Measurements from ENCODE around the gene FLAD1.

- no peak for TF ChIP-seq POLR2A (IDR thresholded peaks at IDR 0.05)
- TF ChIP-seq CTCF (IDR thresholded peaks at IDR 0.05): no peak
Measured at GRCh38 chr1:154988058-154988954, 5.2 kb downstream of the FLAD1 start.
